GM18507 (cell line): ENCODE data around the gene ISCU.
"Not testable (repeated sequence)": the region's sequence is repeated elsewhere in the genome, so short reads cannot be mapped to it uniquely, and the experiment has no call there.

Experiments
- DNase-seq: peaks from one replicate; pipeline ENCODE4 v3.0.0; 2011; ENCODE audit warnings: low read depth; ENCODE audit not compliant: insufficient read length; ENCODE audit errors: extremely low spot score
- FAIRE-seq: peaks from 2 replicates; lab custom pipeline; 2011; peaks lifted over from hg19 to GRCh38; lab: Jason Lieb, UNC

ISCU gene

GRCh38 chr12:108538616-108539195, 23.7 kb upstream of the ISCU start:
- DNase-seq (no peak), FAIRE-seq (no peak)

DNA sequence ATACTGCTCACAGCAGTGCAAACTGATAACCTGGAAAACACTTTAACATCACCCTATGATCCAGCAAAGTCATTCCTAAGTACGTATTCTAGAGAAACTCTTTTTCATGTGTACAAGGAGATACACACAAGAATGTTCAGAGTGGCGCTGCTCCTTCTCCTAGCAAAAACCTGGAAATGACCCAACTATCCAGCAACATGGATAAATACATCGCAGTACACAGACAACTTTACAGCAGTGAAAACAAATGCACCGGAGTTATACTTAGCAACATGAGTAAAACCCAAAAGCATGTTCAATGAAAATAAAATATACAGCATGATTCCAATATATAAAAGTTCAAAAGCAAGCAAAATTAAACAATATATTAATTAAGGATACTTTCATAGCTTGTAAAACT, 20.1 kb upstream of the ISCU start:
- FAIRE-seq (no peak), DNase-seq (no peak)

GRCh38 chr12:108543652-108544051, 18.7 kb upstream of the ISCU start:
- FAIRE-seq (no peak), DNase-seq (no peak)

DNA sequence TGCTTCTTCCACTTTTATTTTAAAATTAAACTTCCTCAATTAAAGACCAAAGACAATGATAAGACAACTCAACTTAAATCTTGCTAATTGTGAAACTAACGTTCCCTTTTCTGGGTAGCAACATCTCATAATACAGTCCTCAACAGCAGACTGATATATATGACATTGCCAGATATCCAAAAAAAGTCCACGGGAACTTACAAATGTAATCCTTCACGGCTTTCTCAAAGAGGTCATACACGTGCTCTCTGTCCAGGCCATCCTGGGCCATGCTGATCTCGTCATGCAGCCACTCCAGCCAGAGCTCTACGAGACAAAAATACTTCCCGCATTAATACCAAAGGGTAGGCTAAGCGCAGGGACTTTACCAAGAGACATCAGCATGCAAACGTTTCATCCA, 14.7 kb upstream of the ISCU start:
- FAIRE-seq (no peak), DNase-seq (no peak)

DNA sequence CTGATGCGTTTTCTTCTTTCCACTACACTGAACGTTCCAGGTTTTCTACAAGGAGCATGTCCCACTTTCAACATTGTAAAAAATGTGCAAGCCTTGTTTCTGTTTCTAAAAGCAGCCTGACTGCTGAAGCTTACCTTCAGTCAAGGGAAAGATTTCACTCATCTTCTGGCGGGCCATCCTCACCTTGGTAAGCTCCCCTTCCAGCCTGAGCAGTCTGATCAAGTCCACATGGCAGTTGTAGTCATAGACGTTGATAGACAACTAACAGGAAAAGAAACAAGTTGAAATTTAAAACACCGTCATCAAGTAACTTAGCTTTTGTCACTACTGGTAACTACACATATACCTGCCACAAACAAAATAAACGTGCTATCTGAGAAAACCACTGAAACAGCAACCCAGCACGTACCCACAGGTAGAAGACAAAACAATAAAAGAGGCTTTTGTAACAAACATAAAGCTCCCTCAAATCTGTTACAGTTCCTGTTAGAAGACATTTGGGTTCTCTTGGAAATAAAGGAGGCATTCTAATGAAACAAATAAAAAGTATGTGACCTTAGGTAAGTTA, 13.4 kb upstream of the ISCU start:
- FAIRE-seq = peak; percentile 52

GRCh38 chr12:108551535-108551934, 10.9 kb upstream of the ISCU start:
- FAIRE-seq (no peak), DNase-seq (no peak)

More for the DNA sequence above, 13.4 kb upstream of the ISCU start:
- DNase-seq = no peak

- DNase-seq = no peak
- no peak for FAIRE-seq
These were observed 8.6 kb upstream of the ISCU start for GRCh38 chr12:108553799-108554198.

- not testable (repeated sequence) for DNase-seq, FAIRE-seq
These were observed 7.0 kb upstream of the ISCU start for GRCh38 chr12:108555383-108555782.

- no peak for DNase-seq
- FAIRE-seq = no peak
These were observed 3.3 kb upstream of the ISCU start for GRCh38 chr12:108559007-108559655.

- no peak for DNase-seq
- FAIRE-seq = no peak
These were observed 2.6 kb upstream of the ISCU start for GRCh38 chr12:108559748-108560147.

DNA sequence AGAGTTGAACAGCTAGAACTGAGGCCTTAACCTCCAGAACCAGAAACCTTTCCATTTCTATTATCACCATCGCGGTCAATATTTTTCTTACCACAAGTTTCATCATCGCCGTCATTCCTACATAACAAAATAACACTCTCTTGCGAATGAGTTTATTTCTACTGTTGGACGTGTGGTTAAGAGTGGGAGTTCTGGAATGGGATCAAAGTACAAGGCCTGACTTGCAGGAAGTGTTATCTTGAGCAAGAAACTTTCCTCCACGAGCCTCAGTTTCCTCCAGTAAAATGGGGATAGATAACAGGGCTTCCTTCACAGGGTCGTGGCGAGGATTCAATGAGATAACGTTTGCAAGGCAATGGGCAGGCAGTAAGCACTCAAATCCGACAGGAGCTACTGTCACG, 2.1 kb upstream of the ISCU start:
- FAIRE-seq (no peak), DNase-seq (no peak)

DNA sequence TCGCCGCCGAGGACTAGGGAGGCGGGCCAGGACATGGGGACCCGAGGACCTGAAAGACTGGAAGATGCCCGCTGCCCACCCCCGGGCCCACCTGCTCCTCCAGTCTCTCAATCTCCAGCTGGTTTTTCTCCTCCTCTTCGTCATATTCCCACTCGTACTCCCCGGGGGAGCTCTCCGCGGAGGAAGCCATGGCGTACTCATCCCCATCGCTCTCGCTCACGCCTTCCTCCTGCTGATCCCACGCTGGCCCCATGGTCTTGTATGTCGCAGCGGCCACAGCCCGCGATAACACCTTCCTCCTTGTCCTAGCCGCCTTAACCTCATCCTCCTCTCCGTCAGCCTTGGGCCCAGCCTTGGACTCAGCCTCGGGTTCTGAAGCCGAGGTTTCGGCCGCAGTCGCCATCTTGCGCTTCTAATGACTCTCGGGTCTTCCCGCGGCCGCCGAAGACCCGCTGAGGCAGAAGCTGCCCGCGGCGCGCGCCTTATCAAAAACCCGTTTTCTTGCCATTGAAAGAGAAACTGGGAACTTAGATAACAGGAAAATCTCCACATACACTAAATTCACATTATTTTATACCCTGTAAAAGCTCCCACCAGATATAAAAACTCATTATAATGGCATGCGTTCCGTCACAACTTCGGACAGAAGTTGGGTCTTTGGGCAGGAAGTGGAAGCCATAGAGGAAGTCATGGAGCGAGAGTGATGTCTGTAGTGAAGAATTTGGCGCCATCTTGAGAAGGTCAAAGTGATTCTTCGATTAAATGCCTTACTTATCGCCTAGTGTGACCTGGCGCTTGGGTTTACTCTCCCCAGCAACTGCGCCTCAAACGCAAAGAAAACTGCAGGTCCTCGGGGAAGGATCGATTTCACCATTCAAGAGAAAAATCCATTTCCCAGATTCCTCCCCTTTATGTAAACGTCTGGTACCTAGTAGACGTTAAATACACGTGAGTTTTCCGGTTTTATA, 1.4 kb upstream of the ISCU start, which contains the start of gene SART3:
Gene SART3 (minus strand): TSS at position 422 of the 968 bp plus-strand sequence. CDS start 19 bp downstream, at position 403.
- FAIRE-seq = peak; percentile 84
- DNase-seq = peak; percentile 66

DNA sequence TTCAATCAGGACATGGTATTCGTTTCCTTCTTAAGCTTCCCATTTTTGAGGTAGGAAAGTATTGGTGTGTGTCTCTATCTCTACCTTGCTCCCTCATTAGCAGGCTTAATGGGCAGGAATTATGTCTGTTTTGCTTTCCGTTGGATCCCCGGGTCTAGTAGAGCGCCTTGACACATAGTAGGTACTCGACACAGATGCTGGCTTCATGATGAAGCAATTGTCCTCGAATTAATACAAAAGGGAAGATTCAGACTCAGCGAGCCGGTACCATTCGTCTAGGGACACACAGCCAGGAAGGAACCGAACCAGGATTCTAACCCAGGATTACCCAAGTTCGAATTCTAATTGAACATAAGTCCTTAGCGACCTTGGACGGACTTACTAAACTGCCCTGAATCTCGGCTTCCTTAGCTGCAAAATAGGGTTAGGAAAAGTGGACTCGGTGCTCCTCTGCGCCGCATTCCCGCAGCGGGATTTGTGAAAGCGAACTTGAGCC, 496 bp upstream of the ISCU start:
- FAIRE-seq (no peak), DNase-seq (no peak)

- FAIRE-seq (peak; percentile 91), DNase-seq (no peak)
These were observed 874 bp downstream of the ISCU start for GRCh38 chr12:108563136-108563803.

DNA sequence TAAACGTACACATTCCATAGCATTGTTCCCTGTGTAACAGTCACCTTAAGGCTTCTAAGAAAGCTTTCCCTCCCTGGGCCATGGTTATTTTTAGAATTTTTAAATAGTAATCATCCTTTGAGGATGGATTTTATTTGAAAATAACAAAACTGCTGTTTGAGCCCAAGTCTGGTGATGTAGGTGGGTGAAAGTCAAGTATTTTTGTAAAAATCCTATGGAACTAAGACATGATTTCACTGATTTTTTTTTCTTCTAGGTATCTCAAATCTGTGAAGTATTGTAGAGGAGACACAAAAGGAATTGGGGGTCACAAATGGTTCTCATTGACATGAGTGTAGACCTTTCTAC, 1.4 kb downstream of the ISCU start:
- no peak for DNase-seq
- no peak for FAIRE-seq

GRCh38 chr12:108564724-108565123, 2.3 kb downstream of the ISCU start:
- DNase-seq = no peak
- FAIRE-seq = no peak

GRCh38 chr12:108565146-108565545, 2.8 kb downstream of the ISCU start:
- FAIRE-seq (no peak), DNase-seq (no peak)

DNA sequence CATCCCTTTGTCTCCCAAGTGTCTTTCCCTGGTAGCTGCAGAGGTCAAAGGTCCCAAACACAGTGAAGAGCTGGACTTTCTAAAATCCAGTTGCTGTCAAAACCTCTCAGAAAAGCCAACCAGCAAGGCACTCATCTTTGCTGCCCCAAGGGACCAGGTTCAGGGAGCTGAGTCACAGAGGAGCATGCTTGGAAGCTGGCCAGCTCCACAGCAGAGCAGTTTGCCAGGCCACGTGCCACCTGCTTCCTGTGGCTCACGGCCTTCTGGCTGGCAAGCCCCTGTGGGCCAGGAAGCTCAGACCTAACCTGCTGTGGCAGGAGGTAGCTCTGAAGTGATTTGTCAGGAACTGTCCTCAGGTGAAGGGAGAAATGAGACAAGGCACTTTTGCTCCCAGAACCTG, 3.6 kb downstream of the ISCU start:
- DNase-seq = no peak
- FAIRE-seq = peak; percentile 91

GRCh38 chr12:108566452-108566851, 4.1 kb downstream of the ISCU start:
- DNase-seq (no peak), FAIRE-seq (no peak)
